Measurements from ENCODE around the gene RAD23B.

Gene RAD23B

DNA sequence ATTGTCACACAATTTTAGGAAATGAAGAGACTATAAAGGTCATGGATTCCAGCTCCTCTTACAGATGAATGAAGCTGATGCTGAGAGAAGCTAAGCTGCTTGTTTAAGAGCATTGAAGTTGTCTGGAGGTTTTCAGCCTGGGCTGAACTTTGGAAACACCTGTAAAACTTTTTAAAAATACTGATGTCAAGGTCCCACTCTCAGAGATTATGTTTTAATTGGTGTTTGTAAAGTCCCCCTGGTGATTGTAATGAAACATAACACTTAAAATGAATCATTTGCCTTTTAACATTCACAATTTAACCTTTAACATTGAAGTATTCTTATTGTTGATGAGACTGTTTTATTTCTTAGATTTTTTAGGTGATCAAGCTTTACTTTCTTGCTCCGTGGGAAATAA lies 16.4 kb downstream of the RAD23B start:
- DNase-seq: no peak
- TF ChIP-seq, protein P1, sequence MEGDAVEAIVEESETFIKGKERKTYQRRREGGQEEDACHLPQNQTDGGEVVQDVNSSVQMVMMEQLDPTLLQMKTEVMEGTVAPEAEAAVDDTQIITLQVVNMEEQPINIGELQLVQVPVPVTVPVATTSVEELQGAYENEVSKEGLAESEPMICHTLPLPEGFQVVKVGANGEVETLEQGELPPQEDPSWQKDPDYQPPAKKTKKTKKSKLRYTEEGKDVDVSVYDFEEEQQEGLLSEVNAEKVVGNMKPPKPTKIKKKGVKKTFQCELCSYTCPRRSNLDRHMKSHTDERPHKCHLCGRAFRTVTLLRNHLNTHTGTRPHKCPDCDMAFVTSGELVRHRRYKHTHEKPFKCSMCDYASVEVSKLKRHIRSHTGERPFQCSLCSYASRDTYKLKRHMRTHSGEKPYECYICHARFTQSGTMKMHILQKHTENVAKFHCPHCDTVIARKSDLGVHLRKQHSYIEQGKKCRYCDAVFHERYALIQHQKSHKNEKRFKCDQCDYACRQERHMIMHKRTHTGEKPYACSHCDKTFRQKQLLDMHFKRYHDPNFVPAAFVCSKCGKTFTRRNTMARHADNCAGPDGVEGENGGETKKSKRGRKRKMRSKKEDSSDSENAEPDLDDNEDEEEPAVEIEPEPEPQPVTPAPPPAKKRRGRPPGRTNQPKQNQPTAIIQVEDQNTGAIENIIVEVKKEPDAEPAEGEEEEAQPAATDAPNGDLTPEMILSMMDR (IDR thresholded peaks at IDR 0.05): peak; percentile 14
- H3K4me1 Mint-ChIP-seq: peaks cover 13% of the 10 kb centered on the region
- H3K4me3 Mint-ChIP-seq: no peak overlapping the region
- H3K27me3 Mint-ChIP-seq (ENCODE audit: low read depth, poor library complexity): no peaks in the 10 kb centered on the region
- H3K27ac Mint-ChIP-seq: no peak overlapping the region
- H3K36me3 Mint-ChIP-seq (ENCODE audit: low read depth): peaks cover 48% of the 10 kb centered on the region
- H3K9me3 Mint-ChIP-seq: peaks cover 12% of the 10 kb centered on the region

DNA sequence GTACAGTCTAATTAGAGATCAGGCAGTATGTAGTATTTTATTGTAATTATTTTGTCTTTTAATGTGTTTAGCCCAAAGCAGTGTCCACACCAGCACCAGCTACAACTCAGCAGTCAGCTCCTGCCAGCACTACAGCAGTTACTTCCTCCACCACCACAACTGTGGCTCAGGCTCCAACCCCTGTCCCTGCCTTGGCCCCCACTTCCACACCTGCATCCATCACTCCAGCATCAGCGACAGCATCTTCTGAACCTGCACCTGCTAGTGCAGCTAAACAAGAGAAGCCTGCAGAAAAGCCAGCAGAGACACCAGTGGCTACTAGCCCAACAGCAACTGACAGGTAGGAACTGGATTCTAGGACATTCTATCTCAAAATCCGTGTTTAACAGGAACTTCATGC lies 23.2 kb downstream of the RAD23B start:
- peak overlapping the region; percentile 72 for H3K27ac Mint-ChIP-seq

DNA sequence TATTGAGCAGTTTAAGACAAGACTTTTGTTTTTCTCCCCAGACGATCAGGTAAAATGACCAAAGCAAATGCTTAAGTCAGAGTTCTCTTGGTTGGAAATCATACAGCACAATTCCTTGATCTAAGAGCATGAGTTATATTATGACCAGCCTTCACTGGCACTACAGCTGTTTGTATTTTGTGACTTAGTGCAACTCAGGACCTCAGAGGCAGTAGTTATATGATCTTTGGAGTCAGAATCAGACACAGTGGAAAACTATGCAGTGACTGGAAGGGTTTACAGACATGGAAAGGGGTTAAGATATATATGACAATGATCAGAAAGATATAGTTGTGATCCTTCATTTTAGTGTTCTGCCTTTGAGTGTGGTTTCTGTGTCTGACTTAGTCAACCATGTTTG lies 24.3 kb downstream of the RAD23B start:
- Mint-ChIP-seq H3K27ac (peak overlapping the region; percentile 49), H3K9me3 (no peaks in the 10 kb centered on the region), H3K4me3 (no peak overlapping the region), H3K4me1 (peaks cover 5% of the 10 kb centered on the region), H3K27me3 (ENCODE audit: low read depth, poor library complexity) (no peaks in the 10 kb centered on the region), H3K36me3 (ENCODE audit: low read depth) (peaks cover 73% of the 10 kb centered on the region)
- TF ChIP-seq, protein P1 (IDR thresholded peaks at IDR 0.05): no peak
- DNase-seq: no peak

More for the DNA sequence above, 23.2 kb downstream of the RAD23B start:
- DNase-seq: no peak
- Mint-ChIP-seq H3K27me3 (ENCODE audit: low read depth, poor library complexity) (no peaks in the 10 kb centered on the region), H3K4me1 (no peaks in the 10 kb centered on the region), H3K36me3 (ENCODE audit: low read depth) (peaks cover 77% of the 10 kb centered on the region), H3K9me3 (no peaks in the 10 kb centered on the region), H3K4me3 (no peak overlapping the region)
- TF ChIP-seq, protein P1 (IDR thresholded peaks at IDR 0.05): no peak

DNA sequence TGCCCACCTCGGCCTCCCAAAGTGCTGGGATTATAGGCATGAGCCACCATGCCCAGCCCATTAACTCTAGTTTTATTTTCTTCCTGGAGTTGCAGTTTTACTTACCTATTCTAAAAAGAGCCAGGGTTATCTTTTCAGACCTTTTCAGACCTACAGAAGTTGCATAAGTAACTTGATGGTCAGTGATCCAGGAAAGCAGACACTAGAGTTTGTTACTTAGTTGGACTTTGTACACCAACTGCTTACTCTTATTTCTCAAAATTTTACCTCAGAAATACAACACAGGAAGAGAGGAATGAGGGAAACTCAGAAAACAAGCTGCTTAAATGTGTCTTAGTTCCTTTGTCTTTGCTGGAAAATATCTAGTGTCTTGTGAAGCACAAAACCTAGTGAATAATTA lies 25.4 kb downstream of the RAD23B start:
- H3K4me1 Mint-ChIP-seq: peaks cover 6% of the 10 kb centered on the region
- peaks cover 82% of the 10 kb centered on the region for H3K36me3 Mint-ChIP-seq (ENCODE audit: low read depth)
- TF ChIP-seq, protein P1 (IDR thresholded peaks at IDR 0.05): no peak
- H3K27ac Mint-ChIP-seq: no peak overlapping the region
- H3K4me3 Mint-ChIP-seq: no peak overlapping the region
- no peaks in the 10 kb centered on the region for H3K9me3 Mint-ChIP-seq
- H3K27me3 Mint-ChIP-seq (ENCODE audit: low read depth, poor library complexity): no peaks in the 10 kb centered on the region
- no peak for DNase-seq

DNA sequence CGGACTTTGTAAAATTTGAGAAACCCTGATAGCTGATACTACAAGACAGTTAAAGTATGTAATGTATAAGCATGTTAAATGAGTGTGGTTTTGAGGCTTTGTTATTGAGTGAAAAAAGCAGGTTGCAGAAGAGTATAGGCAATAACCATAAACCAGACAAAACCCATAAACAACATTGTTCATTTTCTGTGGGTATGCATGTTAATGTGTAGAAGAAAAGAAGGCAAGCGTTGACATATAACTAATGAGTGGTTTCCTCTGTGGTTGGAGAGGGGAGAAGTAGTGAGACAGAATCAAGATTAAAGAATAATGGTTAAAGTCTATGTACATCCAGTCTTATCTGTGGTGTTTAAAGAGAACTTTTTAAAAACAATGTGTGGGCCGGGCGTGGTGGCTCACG lies 26.2 kb downstream of the RAD23B start:
- H3K4me1 Mint-ChIP-seq: peaks cover 11% of the 10 kb centered on the region
- no peaks in the 10 kb centered on the region for H3K27me3 Mint-ChIP-seq (ENCODE audit: low read depth, poor library complexity)
- TF ChIP-seq, protein P1 (IDR thresholded peaks at IDR 0.05): no peak
- no peak overlapping the region for H3K27ac Mint-ChIP-seq
- H3K36me3 Mint-ChIP-seq (ENCODE audit: low read depth): peaks cover 82% of the 10 kb centered on the region
- no peak overlapping the region for H3K4me3 Mint-ChIP-seq
- H3K9me3 Mint-ChIP-seq: peaks cover under 1% of the 10 kb centered on the region
- DNase-seq: no peak

DNA sequence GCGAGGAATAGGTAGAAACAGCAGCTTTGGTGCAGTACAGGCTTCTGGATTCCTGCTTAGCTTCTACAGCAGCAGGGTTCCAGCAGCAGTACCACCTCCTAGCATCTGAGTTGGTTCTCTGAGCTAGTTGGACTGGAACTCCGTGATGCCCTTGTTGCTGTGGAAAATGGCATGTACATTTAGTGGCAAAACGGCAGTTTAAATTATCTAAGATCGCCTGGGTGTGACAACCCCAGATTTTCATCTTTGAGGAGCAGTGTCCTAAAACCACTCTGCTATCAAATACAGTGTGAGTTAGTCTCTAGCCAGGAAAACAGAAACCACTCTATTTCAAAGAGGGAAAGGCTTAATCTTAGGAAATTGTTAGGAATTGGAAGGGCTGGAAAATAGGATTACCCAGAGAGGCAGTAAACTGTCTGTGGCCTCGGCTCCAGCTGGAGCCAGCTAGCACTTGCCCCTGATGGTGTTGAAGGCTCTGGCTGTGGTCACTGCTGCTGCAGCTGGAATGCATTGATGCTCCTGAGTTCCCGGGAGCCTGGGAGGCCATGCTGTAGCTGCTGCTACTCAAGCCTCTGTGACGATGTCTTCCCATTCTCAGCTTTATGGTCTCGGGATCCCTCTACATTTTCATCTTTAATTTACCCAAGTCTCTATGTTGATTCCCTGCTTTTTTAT lies 29.4 kb downstream of the RAD23B start:
- H3K36me3 Mint-ChIP-seq (ENCODE audit: low read depth): peaks cover 85% of the 10 kb centered on the region

More for the DNA sequence above, 29.4 kb downstream of the RAD23B start:
- no peaks in the 10 kb centered on the region for H3K27me3 Mint-ChIP-seq (ENCODE audit: low read depth, poor library complexity)
- TF ChIP-seq, protein P1 (IDR thresholded peaks at IDR 0.05): no peak
- peaks cover 8% of the 10 kb centered on the region for H3K9me3 Mint-ChIP-seq
- no peak overlapping the region for H3K4me3 Mint-ChIP-seq
- DNase-seq: no peak
- H3K27ac Mint-ChIP-seq: peak overlapping the region; percentile 73
- H3K4me1 Mint-ChIP-seq: peaks cover 20% of the 10 kb centered on the region
